Kidney epithelial cell (primary cell): Measurements from ENCODE around the gene PRDM12. TPM values are rescaled to one million over a fixed set of nuclear protein-coding genes. Genes with fewer than 3 reads are reported as not detected.

Experiments used
- DNase-seq: peaks from one replicate; pipeline ENCODE4 v3.0.0-alpha.2; 2010; ENCODE audit warnings: low read depth
- H3K27me3 ChIP-seq: 2 replicates; pipeline ENCODE4 v1.6.0; 2011; ENCODE audit warnings: low read length; ENCODE audit not compliant: control insufficient read depth, insufficient read depth
- H3K36me3 ChIP-seq: 2 replicates; pipeline ENCODE4 v1.5.1; 2011; ENCODE audit warnings: low read length; ENCODE audit not compliant: control insufficient read depth, insufficient read depth
- H3K4me3 ChIP-seq: 2 replicates; pipeline ENCODE4 v1.5.1; 2011; ENCODE audit warnings: low read depth, mild to moderate bottlenecking, control low read depth, low read length
- CTCF ChIP-seq: IDR thresholded peaks from 2 replicates; pipeline ENCODE4 v1.5.1; 2011; ENCODE audit warnings: mild to moderate bottlenecking, moderate library complexity, low read length, control low read depth, inconsistent platforms; ENCODE audit not compliant: insufficient read depth, poor library complexity, severe bottlenecking
- total RNA-seq: library from RNA; depleted of rRNA; stranded (reverse); fragments of >200 nt; gene quantifications from 2 replicates; pipeline ENCODE4 v1.2.3, GENCODE V29; 2015

The PRDM12 gene
- total RNA-seq, 1 donor from 2014 or later = 0.13 TPM

- Histone ChIP-seq H3K27me3 (no peaks in the 10 kb centered on the region), H3K4me3 (no peak overlapping the region), H3K36me3 (peaks cover 6% of the 10 kb centered on the region)
- no peak for DNase-seq
- TF ChIP-seq CTCF = peak; percentile 99
Observed at GRCh38 chr9:130701059-130702022, 36.9 kb downstream of the PRDM12 start.

GRCh38 chr9:130703501-130703900 lies 39.1 kb downstream of the PRDM12 start:
- DNase-seq = no peak
- Histone ChIP-seq H3K27me3 (no peaks in the 10 kb centered on the region), H3K4me3 (no peak overlapping the region), H3K36me3 (peaks cover 6% of the 10 kb centered on the region)
- TF ChIP-seq CTCF = no peak

- Histone ChIP-seq H3K4me3 (no peak overlapping the region), H3K36me3 (peaks cover 3% of the 10 kb centered on the region), H3K27me3 (no peaks in the 10 kb centered on the region)
- TF ChIP-seq CTCF = peak; percentile 63
- DNase-seq = no peak
Observed at GRCh38 chr9:130707225-130707976, 43.0 kb downstream of the PRDM12 start.

GRCh38 chr9:130710822-130711352 lies 46.5 kb downstream of the PRDM12 start:
- Histone ChIP-seq H3K4me3 (no peak overlapping the region), H3K27me3 (no peaks in the 10 kb centered on the region), H3K36me3 (no peaks in the 10 kb centered on the region)
- no peak for TF ChIP-seq CTCF
- DNase-seq = no peak

GRCh38 chr9:130711469-130711868 lies 47.1 kb downstream of the PRDM12 start:
- no peak overlapping the region for H3K4me3 ChIP-seq
- DNase-seq = no peak
- TF ChIP-seq CTCF = no peak
- H3K27me3 ChIP-seq = no peaks in the 10 kb centered on the region
- H3K36me3 ChIP-seq = no peaks in the 10 kb centered on the region
